Left hindlimb (tissue), 1 donor: ENCODE measurements around the gene COL18A1.

Source experiments
- DNase-seq: peaks from one replicate; pipeline ENCODE4 v3.0.0-alpha.2; 2018

The COL18A1 gene

DNA sequence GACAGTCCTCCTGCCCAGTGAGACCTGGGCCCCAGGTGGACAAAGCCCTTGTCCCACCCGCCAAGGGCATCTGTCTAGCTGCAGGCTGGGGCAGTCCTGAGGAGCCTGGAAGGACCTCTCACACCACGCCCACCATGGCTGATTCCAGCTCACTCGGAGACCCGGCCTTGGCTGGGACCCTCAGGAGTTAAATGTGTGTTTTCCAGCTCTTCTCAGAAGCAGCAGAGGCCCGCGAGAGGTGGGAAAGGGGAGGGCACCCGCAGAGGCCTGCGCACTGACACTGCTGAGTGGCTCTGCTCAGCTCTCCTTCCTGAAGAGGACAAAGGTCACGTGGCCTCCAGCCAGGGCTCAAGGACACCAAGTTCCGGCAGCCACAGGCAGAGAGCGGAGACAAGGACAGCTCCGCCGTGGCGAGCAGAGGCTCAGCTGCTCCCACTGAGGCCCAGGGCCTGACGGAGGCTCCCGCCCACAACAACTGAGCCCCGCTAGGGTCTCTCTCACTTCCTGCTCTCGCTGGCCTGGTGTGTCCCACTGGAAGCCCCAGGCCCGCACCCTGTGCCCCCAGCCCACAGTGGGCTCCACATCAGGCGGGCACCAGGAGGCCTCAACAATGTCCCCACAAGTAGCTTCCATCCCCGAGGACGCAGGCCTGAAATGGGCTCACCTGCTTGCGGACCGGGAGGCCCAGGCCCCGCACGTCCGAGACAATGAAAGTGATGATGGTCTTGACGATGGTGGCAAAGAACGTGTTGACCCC is 120.4 kb downstream of the COL18A1 start:
- DNase-seq = peak; percentile 42

DNA sequence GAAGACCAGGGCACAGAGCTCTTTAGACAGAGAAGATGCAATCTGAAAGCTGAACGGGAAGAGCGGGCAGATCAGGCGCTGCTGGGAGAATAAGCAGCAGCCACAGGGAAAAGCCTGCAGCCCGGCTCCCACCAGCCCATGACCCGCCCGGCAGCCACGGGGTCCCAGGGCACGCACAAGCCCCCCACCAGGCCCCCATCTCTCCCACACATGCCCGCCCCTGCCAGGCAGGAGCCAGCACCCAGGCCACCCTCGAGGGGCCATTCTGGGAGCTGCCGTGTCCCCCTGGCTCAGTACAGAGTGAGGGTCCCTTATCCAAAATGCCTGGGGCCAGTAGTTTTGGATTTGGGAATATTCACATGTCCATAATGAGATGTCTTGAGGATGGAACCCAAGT is 120.9 kb downstream of the COL18A1 start:
- peak; percentile 22 for DNase-seq

DNA sequence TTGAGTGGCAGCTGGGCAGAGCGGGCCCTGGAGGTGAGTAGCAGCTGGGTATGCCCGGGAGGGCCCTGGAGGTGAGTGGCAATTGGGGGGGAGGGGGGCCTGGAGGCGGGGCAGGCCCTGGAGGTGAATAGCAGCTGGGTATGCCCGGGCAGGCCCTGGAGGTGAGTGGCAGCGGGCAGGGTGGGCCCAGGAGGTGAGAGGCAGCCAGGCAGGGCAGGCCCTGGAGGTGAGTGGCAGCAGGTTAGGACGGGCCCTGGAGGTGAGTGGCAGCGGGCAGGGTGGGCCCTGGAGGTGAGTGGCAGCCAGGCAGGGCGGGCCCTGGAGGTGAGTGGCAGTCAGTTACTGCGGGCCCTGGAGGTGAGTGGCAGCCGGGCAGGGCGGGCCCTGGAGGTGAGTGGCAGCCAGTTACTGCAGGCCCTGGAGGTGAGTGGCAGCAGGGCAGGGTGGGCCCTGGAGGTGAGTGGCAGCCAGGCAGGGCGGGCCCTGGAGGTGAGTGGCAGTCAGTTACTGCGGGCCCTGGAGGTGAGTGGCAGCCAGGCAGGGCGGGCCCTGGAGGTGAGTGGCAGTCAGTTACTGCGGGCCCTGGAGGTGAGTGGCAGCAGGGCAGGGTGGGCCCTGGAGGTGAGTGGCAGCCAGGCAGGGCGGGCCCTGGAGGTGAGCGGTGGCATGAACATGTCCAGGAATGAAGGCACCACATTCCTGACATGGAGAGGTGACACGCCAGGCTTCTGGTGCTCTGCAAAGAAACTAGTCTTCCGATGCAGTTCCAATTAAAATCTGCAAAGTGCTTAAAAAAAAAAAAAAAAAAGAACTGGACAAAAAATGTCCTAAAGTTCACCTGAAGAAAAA is 122.4 kb downstream of the COL18A1 start:
- DNase-seq = peak; percentile 12

DNA sequence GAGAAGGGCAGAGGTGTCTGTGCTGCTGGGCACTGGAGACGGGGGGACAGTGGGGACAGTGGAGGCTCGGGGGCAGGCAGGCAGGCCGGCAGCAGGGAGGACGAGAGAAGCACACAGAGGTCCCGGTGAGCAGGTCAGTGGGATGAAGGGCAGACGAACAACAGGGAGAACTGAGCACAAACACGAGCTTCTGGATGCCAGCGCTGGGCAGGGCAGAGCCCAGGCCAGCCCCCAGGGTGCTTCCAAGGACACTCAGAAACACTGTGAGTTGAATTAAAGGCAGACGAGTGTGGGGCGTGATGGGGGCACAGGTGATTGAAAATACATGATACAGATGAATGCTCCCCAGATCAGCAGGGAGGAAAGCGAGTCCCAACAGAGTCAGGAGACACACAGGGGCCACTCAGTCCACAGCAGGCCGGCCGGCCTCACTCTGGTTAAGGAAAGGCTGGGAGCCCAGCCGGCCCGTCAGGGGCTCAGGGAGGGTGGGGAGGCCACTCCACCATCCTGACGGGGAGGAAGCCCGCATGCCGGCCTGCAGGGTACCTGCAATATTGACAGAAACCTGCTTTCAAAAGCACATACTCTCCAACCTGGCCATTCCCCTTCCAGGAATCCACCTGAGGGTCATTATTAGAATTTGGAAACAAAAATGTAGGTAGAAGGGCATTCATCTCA is 123.2 kb downstream of the COL18A1 start:
- no peak for DNase-seq

DNA sequence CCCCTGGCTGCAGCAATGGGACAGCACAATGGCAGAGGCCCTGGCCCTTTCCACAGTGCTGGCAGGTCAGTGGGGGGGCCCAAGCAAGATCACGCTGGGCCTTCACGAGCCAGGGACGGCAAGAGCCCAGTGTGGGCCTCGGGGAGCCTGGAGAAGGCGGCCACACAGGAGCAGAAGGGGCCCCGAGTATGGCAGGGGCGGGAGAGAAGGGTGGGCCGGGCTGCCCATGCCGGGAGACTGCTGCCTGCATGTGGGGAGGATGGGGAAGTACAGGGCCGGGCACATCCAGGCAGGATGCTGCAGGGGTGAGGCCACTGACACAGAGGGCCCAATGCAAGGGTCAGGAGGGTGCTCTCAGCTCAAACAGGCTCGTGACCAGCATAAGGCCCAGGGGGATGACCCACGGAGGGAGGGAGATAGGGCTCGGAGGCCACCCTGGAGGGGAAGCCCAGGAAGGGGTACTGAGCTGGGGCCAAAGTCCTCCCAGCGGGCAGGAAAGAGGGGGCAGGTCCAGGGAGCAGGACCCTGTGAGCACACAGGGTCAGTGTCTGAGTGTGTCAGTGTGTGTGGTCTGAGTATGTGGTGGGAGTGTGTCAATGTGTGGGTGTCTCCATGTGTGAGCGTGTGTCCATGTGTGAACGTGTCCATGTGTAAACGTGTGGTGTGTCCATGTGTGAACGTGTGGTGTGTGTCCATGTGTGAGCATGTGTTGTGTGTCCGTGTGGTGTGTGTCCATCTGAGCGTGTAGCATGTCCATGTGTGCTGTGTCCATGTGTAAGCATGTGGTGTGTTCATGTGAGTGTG is 124.2 kb downstream of the COL18A1 start:
- peak; percentile 23 for DNase-seq

DNA sequence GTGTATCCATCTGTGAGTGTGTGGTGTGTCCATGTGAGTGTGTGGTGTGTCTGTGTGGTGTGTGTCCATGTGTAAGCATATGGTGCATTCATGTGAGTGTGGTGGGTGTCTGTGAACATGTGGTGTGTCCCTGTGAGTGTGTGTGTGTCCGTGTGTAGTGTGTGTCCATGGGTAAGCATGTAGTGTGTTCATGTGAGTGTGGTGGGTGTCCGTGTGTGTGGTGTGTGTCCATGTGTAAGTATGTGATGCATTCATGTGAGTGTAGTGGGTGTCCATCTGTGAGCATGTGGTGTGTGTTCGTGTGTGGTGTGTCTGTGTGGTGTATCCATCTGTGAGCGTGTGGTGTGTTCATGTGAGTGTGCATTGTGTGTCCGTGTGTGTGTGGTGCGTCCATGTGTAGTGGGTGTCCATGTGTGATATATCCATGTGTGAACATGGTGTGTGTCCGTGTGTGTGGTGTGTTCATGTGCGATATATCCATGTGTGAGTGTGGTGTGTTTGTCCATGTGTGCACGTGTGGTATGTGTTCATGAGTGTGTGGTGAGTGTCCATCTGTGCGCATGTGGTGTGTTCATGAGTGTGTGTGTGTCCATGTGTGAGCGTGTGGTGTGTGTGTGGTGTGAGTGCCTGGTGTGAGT is 124.9 kb downstream of the COL18A1 start:
- DNase-seq = peak; percentile 11

DNA sequence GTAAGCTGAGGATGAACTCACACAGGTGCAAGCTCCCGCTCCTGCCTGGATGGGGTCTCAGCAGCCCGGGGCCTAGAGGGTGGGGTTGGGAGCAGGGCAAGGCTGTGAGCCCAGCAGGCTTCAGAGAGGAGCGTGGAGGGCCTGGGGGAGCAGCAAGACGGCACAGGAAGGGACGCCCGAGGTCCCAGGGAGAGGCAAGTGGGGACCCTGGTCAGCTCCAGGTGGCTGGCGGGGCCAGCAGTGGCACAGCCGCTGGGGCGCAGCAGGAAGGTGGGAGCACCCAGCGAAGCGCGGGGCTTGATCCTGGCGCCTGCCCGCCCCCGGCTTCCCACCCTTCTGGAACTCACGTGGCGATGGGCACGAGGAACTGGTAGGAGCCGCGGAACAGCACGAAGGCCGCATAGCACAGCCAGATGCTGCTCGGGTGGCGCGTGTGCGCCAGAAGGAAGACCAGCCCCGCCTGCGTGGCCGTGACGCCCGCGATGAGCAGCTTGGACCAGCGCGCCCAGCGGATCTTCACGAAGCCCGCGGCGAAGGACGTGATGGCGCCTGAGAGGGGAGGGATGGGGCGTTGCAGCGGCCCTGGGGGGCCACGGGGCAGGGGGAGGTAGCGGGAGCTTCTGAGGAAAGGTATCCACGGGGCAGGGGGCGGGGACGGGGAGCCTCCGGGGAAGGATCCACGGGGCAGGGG is 125.6 kb downstream of the COL18A1 start:
- DNase-seq = peak; percentile 20

DNA sequence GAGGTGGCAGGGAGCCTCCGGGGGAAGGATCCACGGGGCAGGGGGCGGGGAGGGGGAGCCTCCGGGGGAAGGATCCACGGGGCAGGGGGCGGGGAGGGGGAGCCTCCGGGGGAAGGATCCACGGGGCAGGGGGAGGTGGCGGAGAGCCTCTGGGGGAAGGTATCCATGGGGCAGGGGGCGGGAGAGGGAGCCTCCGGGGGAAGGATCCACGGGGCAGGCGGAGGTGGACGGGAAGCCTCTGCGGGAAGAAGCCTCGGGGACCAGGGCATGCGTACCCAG is 126.1 kb downstream of the COL18A1 start:
- DNase-seq = peak; percentile 31

DNA sequence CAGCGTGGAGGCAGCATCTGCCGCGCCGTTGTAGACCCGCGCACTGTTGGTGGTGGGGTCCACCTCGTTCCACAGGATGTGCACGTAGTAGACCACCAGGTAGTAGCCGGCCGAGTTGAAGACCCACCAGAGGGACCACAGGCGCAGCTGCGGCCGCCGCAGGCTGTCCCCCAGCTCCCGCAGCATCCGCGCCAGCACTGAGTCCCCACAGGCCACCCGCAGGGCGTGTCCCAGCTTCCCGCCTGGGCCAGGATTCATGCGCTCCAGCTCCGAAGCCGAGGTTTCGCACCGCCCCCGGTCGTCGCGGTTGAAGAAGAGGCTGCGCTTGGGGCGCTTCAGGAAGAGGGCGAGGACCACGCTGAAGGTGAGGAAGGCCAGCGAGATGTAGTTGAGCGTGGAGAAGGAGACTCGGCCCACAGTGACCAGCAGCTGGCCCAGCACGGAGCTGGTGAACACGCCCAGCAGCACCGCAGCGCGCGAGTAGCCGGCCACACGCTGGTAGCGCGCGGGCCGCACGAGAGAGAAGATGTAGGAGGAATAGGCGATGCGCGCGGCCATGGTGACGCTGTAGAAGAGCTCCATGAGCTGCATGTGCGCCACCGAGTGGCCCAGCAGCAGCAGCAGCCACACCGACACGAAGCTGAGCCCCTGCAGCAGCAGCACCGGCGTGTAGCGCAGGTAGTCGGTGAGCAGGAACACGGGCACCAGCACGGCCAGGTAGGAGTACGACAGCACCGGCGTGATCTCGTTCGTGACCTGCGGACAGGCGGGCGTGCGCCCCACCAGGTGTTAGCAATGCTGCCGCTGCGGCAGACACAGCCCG is 126.6 kb downstream of the COL18A1 start:
- DNase-seq = peak; percentile 19

DNA sequence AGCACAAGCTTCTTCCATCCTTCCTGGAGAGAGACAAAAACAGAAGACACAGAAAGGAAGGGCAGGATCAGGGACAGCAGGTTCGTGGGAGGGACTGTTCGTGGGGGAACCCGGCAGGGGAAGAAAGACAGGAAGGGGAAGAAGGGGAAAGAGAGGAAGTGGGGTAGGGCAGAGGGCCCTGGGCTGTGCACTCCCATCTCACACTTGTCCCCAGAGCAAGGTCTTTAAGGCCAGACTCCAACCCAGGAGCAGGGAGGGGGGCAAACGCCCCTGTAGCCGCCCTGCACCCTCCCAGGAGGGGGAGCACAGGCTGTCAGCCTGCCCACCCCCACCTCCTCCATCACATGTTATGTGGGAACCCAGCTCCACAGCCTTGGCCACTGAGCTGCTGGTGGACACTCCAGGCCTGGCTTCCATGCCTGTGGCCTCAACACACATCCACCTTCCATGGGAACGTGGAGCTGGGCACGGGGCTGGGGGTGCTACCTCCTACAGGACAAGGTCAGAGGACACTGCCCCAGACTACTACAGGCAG is 127.9 kb downstream of the COL18A1 start:
- DNase-seq = peak; percentile 22

DNA sequence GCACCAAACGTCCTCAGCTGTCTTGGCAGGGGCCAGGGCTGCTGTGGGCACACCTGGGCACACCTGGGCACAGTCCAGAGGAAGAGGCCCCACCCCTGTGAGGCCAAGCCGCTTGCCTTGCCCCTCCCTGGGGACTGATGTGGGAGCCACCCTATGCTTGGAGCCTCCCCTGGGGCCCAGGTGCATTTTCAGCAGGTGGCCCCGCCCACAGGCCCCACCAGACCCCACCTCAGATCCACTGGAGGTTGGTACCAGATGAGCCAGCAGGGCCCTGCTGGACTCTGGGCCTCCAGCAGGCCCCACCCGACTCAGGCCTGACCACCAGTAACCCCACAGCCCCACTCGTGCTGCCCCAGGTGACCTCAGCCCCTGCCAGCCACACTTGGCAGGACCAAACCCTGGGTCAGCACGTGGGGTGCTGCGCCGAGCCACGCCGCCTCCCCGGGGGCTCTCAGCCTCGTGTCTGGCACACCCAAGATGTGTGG is 128.4 kb downstream of the COL18A1 start:
- DNase-seq = peak; percentile 28

DNA sequence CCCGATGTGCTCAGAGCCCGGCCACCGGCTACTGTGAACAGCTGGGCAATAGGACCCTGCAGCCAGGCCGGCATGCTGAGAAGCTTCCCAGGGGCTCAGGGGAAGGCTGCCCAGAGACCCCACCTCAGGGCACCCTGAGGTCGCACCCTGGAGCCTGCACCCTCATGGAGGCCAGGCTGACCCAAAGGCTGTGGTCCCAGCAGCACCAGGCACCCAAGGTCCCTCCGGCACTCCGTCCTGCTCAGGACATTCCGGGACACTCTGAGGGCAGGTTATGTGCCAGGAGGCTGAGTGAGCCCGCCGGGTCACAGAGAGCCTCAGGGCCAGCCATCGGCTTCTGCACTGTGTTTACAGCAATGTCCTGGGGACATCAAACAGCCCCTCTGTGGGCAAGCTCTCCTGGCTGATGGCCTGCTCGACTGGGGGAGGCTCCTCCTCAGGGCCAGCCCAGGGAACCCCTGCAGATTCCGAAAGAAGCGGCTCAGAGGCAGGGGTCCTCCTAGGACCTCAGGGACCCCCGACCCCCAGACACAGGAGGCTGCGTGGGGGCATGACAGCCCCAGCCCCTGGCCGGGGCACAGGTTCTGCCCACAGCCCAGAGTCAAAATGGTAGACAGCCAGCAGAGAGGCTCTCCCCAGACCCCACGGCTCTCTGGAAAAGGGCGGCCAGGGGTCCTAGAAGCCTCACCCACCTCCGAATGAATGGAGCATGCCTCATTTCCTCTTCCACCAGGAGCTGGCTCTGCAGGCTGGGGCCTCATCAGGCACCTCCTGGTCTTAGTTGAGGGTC is 129.1 kb downstream of the COL18A1 start:
- no peak for DNase-seq

DNA sequence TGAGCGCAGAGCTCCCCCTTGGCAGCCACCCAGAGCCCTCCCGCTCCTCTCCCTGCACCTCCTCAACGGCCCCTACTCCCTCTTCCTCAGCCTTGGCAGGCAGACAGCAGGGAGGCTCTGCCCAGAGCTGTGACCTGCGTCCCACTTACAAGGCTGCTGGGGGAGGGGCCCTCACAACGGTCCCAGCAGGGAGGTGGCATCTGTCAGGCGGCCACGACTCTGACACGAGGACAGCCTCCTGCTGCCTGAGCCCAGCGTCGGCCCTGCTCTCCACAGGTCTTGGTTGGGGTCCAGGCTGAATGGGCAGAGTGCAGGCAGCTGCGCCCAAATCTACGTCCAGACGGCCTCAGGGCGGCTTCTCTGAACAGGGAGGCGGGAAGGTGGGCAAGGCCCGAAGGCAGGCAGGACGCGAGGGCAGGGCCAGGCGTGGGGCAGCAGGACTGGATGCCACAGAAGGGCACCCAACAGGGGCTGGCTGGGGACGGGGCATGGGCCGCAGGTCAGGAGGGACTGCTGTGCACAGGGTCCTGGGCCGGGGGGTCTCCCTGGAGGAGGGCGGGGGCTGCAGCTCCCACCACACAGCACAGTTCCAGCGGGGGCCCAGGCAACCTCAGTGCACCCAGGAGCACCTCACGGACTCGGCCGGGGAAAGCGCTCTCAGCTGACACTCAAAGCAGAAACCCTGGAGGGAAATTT is 129.8 kb downstream of the COL18A1 start:
- peak; percentile 71 for DNase-seq

DNA sequence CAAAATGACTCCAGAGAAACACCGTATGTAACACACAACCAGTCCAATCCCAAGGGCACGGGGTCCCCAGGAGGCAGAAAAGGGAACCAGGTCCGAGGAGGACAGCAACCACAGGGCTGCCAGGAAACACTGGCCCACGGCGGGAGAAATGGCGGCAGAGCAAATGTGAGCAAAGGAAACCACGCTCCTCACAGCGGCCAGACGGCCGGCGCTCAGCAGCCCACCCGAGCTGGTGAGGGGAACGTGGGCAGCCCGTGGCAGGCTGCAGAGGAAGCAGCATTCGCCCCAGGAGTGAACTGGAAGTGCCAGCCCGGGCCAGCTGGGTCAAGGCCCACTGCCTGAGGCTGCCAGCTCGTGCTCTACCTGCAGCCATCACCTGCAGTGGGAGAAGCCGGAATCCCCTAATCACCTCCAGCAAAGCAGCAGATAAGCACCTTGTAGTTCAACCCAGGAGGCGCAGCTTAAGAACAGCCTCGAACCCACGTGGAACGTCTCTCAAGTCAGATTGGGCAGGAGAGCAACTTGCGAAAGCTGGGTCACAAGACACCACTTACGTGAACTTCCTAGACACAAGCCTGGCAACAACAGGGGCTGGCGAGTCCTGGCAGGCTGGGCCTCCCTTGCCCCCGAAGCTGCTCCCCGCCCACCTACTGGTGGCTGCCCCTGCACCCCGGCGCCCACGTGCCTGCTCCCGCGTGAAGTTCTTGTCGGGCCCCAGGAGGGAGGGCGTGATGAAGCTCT is 130.5 kb downstream of the COL18A1 start:
- DNase-seq = peak; percentile 31

DNA sequence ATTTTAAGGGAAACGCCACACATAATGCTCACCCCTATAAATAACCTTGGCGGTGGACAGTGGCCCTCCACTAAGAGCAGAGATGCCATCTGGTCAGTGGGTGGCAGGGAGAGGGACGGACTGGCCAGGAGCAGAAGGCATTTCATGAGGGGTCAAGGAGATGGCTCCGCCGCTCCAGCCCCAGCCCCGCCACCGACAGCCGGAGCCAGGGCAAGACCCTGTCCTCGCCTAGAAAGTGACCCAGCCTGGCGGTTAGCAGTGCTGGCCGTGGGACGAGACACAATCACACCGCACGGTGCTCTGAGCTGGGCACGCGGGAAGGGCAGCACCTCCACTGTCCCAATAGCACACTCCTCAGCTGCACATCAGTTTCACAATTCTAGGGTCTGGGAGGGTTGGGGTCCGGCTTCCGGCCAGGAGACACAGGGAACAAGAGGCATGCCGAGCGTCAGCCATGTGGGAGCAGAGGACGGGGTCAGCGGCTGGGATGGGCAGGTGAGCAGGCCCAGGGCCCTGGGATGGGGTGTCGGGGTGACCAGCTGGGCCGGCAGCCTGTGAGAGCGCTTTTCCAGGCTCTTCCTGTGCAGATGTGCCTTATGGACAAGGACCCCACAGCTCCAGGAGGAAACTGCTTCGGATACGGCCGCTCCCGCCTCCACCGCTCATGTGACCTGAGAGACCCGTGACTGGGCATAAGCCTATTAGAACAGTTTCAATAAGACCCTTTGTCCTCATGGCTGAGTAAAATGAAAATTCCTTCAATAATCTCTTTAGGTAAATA is 131.5 kb downstream of the COL18A1 start:
- peak; percentile 20 for DNase-seq

DNA sequence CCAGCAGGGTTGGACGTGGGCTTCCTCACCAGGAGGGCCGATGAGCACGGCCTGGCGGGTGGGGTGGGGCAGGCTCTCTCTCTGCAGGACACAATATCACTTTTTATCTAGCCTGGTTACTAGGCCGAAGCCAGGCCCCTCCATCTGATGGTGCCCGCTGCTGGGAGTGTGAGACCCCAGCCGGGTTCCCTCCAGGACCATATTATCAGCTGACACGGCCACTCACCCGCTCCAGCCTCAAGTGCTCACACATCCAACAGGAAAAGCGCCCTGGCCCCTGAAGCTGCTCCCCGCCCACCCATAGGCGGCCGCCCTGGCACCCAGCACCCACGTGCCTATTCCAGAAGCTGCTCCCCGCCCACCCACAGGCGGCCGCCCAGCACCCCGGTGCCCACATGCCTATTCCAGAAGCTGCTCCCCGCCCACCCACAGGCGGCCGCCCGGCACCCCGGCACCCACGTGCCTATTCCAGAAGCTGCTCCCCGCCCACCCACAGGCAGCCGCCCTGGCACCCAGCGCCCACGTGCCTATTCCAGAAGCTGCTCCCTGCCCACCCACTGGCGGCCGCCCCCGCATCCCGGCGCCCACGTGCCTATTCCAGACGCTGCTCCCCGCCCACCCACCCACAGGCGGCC is 132.3 kb downstream of the COL18A1 start:
- DNase-seq = peak; percentile 15
